DOHH2 (cell line): ENCODE measurements around the gene NELFA.

Experiments
- CTCF ChIP-seq: fragments of 200-600 bp; sonication (generic); IDR thresholded peaks from one replicate; pipeline ENCODE4 v1.5.1; 2014; ENCODE audit warnings: antibody characterized with exemption, mild to moderate bottlenecking, low read depth, low read length; ENCODE audit not compliant: poor library complexity, severe bottlenecking
- EZH2phosphoT487 ChIP-seq: fragments of 200-600 bp; sonication (generic); IDR thresholded peaks from 2 replicates; pipeline ENCODE4 v1.6.1; 2017; ENCODE audit warnings: borderline replicate concordance, mild to moderate bottlenecking, antibody characterized with exemption, low read length, moderate library complexity, mixed read lengths

GRCh38 chr4:2036866-2037265 lies 28.1 kb upstream of the NELFA start:
- TF ChIP-seq CTCF (no peak), EZH2phosphoT487 (no peak)
